ENCODE data around the gene SFXN5.

DNA sequence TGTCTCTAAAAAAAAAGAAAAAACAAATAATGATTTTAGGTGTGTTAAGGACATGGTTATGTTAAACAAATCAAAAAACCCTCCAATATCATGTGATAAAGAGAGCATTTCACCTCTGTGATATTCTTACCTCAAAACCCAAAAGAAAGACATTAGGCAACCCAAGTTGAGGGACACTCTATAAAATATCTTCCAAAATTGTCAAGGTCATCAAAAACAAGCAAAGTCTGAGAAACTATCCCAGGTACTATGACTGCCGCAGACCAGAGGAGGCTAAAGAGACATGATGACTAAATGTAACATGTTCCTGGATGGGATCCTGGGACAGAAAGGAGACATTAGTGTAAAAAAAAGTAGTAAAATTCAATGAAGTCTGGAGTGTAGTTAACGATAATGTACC lies 4.5 kb downstream of the SFXN5 start:
- TF ChIP-seq, protein P1, sequence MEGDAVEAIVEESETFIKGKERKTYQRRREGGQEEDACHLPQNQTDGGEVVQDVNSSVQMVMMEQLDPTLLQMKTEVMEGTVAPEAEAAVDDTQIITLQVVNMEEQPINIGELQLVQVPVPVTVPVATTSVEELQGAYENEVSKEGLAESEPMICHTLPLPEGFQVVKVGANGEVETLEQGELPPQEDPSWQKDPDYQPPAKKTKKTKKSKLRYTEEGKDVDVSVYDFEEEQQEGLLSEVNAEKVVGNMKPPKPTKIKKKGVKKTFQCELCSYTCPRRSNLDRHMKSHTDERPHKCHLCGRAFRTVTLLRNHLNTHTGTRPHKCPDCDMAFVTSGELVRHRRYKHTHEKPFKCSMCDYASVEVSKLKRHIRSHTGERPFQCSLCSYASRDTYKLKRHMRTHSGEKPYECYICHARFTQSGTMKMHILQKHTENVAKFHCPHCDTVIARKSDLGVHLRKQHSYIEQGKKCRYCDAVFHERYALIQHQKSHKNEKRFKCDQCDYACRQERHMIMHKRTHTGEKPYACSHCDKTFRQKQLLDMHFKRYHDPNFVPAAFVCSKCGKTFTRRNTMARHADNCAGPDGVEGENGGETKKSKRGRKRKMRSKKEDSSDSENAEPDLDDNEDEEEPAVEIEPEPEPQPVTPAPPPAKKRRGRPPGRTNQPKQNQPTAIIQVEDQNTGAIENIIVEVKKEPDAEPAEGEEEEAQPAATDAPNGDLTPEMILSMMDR (IDR thresholded peaks at IDR 0.05; ENCODE audit: control extremely low read depth in 1 of 3, insufficient read depth in 1 of 3, low read depth in 1 of 3, low read length in 3 of 3), result no peak
- TF ChIP-seq ZNF274 (IDR thresholded peaks at IDR 0.05; ENCODE audit: borderline replicate concordance, extremely low read depth, low read length) (no peak), CTBP2 (IDR thresholded peaks at IDR 0.05; ENCODE audit: borderline replicate concordance, insufficient read depth, insufficient read length, low read length) (no peak), POLR2A (IDR thresholded peaks at IDR 0.05; ENCODE audit: control extremely low read depth in 1 of 2, low read depth in 2 of 2, low read length in 2 of 2) (no peak), CBX5 (IDR thresholded peaks at IDR 0.05; ENCODE audit: low read depth, low read length) (no peak)
